Lower lobe of right lung (tissue), 2 donors: Measurements from ENCODE around the gene PTPN13. TPM values are rescaled to one million over a fixed set of nuclear protein-coding genes. Genes with fewer than 3 reads are reported as not detected.

Source experiments
- ATAC-seq, 2 donors: fragments of 200-7000 bp; cut with Tn5 transposase; one replicate each; pipeline ENCODE4 v1.9.1; 2020 to 2022; ENCODE audit warnings: mild to moderate bottlenecking in 2 of 2, moderate library complexity in 2 of 2
- DNase-seq: peaks from one replicate; pipeline ENCODE4 v3.0.0-alpha.2; 2020
- H3K27ac ChIP-seq: fragments of 200-600 bp; one replicate; pipeline ENCODE4 v1.8.0; 2022
- H3K27me3 ChIP-seq: fragments of 200-600 bp; one replicate; pipeline ENCODE4 v1.8.0; 2022; ENCODE audit warnings: low read depth
- H3K36me3 ChIP-seq: fragments of 200-600 bp; one replicate; pipeline ENCODE4 v1.8.0; 2022; ENCODE audit warnings: mild to moderate bottlenecking
- H3K4me1 ChIP-seq: fragments of 200-600 bp; one replicate; pipeline ENCODE4 v1.8.0; 2022
- H3K4me3 ChIP-seq: fragments of 200-600 bp; one replicate; pipeline ENCODE4 v1.8.0; 2022; ENCODE audit warnings: mild to moderate bottlenecking
- H3K9me3 ChIP-seq: fragments of 200-600 bp; one replicate; pipeline ENCODE4 v1.8.0; 2022
- CTCF ChIP-seq: fragments of 200-600 bp; IDR thresholded peaks from one replicate; pipeline ENCODE4 v1.8.0; 2022; ENCODE audit warnings: antibody characterized with exemption, mild to moderate bottlenecking
- intact Hi-C: fragments of 100-400 bp; cut with DNase I; formaldehyde crosslinking; loops from one replicate; pipeline ENCODE4 v1.11.0; 2022
- total RNA-seq: library from RNA; stranded (reverse); fragmentation: NEBNext Ultra II Directional; extraction: Animal tissue kit (Norgen Biotek cat#: 25700); gene quantifications from one replicate; pipeline ENCODE4 v1.2.1, GENCODE V29; 2021
- donor health status: DM: no; HTN: yes; CAD: no; lungs with severe emphysema.

PTPN13 gene
- total RNA-seq, 1 donor from 2014 or later, result 77.2 TPM

- no peak for DNase-seq
- intact Hi-C loops, result no loop called here
- Histone ChIP-seq H3K9me3 (no peaks in the 10 kb centered on the region), H3K4me1 (peaks cover 7% of the 10 kb centered on the region), H3K27ac (no peak overlapping the region), H3K4me3 (no peak overlapping the region), H3K27me3 (no peaks in the 10 kb centered on the region), H3K36me3 (no peaks in the 10 kb centered on the region)
- no peak for ATAC-seq
- TF ChIP-seq CTCF, result no peak
These were observed 33.5 kb downstream of the PTPN13 start for GRCh38 chr4:86627462-86628135.

GRCh38 chr4:86630629-86631028 lies 36.5 kb downstream of the PTPN13 start:
- Histone ChIP-seq H3K27ac (no peak overlapping the region), H3K9me3 (no peaks in the 10 kb centered on the region), H3K27me3 (no peaks in the 10 kb centered on the region), H3K4me3 (no peak overlapping the region), H3K4me1 (peaks cover 7% of the 10 kb centered on the region), H3K36me3 (no peaks in the 10 kb centered on the region)
- no peak for ATAC-seq
- no peak for DNase-seq
- intact Hi-C loops, result no loop called here
- no peak for TF ChIP-seq CTCF

DNA sequence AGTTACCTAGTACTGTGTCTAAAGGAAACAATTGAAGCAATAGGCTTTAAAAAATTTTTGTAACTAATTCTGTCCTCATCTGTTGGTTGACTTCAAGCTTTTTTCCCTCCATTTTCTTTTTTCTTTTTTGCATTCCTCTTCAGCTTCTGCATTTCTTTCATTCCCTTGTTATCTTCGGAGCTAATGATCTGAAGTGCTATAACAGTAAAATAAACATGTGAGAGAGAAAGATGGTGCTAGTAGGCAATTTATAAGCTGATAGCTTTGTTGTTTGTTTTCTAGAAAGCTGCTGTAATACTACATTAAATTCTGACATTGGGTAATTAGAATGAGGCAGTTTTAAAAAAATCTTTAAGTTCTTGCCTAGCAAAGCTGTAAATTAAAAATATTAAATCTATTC lies 37.1 kb downstream of the PTPN13 start:
- no peak for TF ChIP-seq CTCF
- no peaks in the 10 kb centered on the region for H3K9me3 ChIP-seq
- H3K27ac ChIP-seq, result no peak overlapping the region
- H3K4me1 ChIP-seq, result peaks cover 7% of the 10 kb centered on the region
- intact Hi-C loops, result no loop called here
- H3K36me3 ChIP-seq, result no peaks in the 10 kb centered on the region
- no peak for DNase-seq
- H3K27me3 ChIP-seq, result no peaks in the 10 kb centered on the region
- H3K4me3 ChIP-seq, result no peak overlapping the region
- ATAC-seq, result no peak

DNA sequence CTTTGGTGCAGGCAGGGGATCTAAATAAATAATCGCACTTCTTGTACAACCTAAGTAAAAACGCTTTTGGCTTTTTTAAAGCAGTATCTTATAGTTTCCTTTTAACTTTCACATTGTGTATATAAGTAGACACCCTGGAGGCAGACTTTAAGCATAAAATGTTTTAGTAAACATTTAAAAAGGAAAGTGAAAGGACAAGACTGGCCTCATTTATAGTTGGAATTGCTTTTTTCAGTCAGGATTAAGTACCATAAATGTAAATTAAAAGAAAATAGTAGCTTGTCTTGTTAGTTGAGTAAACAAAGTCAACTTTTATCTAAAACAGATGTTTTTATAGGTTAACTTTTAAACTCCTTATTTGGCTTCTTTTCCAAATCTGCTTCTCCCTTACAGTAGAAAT lies 39.7 kb downstream of the PTPN13 start:
- intact Hi-C loops, result no loop called here
- no peak for TF ChIP-seq CTCF
- Histone ChIP-seq H3K4me1 (peaks cover 7% of the 10 kb centered on the region), H3K9me3 (peaks cover 4% of the 10 kb centered on the region), H3K27me3 (no peaks in the 10 kb centered on the region), H3K4me3 (no peak overlapping the region), H3K36me3 (no peaks in the 10 kb centered on the region), H3K27ac (no peak overlapping the region)
- DNase-seq (no peak), ATAC-seq (no peak)

DNA sequence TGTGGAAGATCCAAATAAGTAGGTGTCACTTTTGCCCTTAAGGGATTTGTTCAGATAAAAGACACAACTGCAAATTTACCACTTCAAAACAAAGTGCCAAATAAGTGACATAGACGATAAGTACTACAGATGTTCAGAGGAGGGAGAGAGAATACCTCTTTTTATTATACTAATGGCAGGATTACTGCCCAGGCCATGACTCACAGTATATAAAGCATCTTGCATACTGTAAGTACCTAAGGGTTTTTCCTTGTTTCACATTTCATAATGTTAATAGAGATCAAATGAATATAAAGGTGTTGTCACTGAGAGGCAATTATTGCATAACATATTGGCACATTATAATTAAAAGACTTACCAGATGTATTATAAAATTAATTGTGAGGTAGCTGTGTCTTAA lies 46.4 kb downstream of the PTPN13 start:
- Histone ChIP-seq H3K4me1 (no peaks in the 10 kb centered on the region), H3K4me3 (no peak overlapping the region), H3K9me3 (peaks cover 4% of the 10 kb centered on the region), H3K27me3 (no peaks in the 10 kb centered on the region), H3K36me3 (no peaks in the 10 kb centered on the region), H3K27ac (no peak overlapping the region)
- ATAC-seq, result no peak
- no peak for TF ChIP-seq CTCF
- no peak for DNase-seq
- intact Hi-C loops, result no loop called here
